Fibroblast of mammary gland (primary cell): Measurements from ENCODE around the gene GRIP1.

Experiments used
- DNase-seq: peaks from one replicate; pipeline ENCODE4 v3.0.0-alpha.2; 2010; ENCODE audit warnings: low read depth
- H3K4me3 ChIP-seq: 2 replicates; pipeline ENCODE4 v1.5.1; 2011; ENCODE audit warnings: low read depth, mild to moderate bottlenecking, low read length, moderate library complexity; ENCODE audit not compliant: control insufficient read depth
- TF ChIP-seq, protein P1 (sequence below): conservative IDR thresholded peaks from 2 replicates; pipeline ENCODE4 v1.5.1; 2011; ENCODE audit warnings: low read depth, low read length, inconsistent platforms; ENCODE audit not compliant: control insufficient read depth, insufficient read depth

Gene GRIP1

DNA sequence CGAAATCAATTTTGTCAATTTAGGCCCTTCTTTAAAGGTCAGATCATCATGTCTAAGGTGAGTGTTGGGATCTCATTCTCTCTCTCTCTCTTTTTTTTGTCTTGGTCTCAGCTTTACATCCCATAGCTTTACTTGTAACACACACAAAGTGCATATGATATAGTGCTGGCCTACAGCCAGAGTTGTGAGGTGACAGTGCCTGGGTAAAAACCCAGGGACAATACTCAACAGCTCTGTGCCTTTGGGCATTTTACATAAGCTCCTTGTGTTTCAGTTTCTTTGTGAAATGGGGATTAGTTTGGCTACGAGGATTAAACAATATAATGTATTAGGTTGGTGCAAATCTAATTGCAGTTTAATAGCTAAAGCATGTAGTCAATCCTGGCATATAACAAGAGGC, 40.2 kb downstream of the GRIP1 start:
- no peak for DNase-seq
- TF ChIP-seq, protein P1, sequence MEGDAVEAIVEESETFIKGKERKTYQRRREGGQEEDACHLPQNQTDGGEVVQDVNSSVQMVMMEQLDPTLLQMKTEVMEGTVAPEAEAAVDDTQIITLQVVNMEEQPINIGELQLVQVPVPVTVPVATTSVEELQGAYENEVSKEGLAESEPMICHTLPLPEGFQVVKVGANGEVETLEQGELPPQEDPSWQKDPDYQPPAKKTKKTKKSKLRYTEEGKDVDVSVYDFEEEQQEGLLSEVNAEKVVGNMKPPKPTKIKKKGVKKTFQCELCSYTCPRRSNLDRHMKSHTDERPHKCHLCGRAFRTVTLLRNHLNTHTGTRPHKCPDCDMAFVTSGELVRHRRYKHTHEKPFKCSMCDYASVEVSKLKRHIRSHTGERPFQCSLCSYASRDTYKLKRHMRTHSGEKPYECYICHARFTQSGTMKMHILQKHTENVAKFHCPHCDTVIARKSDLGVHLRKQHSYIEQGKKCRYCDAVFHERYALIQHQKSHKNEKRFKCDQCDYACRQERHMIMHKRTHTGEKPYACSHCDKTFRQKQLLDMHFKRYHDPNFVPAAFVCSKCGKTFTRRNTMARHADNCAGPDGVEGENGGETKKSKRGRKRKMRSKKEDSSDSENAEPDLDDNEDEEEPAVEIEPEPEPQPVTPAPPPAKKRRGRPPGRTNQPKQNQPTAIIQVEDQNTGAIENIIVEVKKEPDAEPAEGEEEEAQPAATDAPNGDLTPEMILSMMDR: no peak
- no peak overlapping the region for H3K4me3 ChIP-seq

DNA sequence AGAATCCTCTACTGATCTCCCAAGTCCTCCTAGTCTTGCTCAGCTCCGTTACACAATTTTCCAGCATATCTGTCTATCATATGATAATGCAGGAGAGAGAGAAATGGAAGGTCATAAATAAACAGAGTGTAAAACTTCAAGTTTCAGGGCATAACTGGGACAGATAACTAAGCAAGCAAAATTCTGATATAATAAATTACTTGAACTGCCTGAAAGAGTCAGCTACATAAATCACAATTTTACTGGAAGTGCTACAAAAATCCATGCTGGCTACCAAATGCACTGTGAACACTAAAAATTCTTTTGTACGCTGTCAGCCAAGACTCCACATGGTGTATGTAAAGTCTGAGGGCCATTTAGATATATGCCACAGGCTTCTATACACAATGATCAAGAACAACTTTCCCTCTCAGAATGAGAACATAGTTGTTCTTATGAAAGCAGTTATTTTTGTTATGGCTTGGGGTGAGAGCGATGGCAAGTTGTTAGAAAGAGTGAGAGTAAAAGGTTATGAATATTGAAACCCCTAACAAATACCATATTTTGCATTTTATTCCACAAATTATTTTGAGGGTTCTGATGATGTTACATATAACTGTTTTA, 41.1 kb downstream of the GRIP1 start:
- TF ChIP-seq, protein P1: no peak
- H3K4me3 ChIP-seq: no peak overlapping the region
- DNase-seq: no peak

DNA sequence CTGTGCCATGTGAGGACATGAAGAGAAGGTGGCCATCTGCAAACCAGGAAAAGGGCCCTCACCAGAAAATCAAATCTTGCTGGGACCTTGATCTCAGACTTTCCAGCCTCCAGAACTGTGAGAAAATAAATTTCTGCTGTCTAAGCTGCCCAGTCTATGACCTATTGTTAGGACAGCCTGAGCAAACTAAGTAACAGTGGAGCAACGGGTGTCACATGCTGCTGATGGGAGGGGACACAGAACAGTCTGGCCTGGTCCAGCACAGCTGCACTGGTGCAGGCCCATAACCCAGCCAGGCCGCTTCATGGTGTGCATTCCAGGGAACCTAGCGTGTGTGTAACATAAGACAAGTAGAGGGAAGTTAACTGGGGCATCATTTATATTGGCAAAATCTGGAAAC, 42.1 kb downstream of the GRIP1 start:
- TF ChIP-seq, protein P1: no peak
- DNase-seq: no peak
- H3K4me3 ChIP-seq: no peak overlapping the region

DNA sequence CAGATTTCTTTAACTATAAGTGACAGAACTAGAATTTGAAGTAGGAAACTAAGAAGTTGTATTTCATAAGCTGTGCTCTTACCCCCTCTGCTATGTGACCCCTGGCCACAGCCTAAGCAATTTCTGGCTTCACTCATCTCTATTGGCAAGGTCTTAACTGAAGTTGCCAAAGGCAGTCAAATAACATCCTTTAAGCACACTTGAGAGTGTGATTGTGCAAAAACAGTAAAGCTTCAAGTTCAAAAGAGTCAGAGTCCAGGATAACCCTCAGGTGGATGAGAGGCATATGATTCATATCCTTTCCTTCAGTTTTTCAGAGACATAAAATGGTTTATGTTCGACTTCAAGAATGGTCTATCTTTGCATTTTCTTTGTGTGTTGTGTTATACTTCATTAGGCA, 45.2 kb downstream of the GRIP1 start:
- DNase-seq: peak; percentile 38
- TF ChIP-seq, protein P1: no peak
- H3K4me3 ChIP-seq: no peak overlapping the region

DNA sequence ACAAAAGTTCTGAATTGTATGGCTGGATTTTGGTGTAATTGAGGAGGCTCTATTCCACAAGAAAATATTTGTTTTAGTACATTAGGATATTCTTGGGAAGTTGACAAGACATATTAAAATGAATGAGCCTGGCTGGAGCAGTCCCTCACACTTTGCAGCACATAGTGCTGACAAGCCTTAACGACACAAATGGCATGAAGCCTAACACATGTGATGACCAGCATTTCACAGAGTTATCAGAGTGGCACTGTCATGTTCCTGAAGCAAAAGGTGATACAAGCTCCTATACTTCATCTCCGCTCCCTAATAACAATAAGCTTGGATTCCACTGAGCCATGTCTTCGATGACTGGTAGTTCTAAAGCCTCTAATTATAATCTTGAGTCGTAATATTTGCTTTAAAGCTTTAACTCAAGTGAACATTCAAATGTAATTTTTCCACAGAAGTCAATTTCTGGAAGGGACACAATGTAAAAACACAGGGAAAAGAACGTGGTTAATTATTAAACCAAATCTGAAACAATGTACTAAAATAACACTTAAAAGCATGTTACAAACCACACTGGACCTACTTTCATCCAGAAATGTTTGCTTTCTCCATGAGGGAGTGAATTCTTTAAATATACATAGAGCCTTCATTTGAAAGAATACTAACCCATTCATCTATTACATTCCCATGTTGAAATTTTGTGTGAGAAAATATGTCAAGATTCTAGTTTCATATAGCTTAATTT, 49.6 kb downstream of the GRIP1 start:
- H3K4me3 ChIP-seq: no peak overlapping the region
- TF ChIP-seq, protein P1: no peak
- no peak for DNase-seq

DNA sequence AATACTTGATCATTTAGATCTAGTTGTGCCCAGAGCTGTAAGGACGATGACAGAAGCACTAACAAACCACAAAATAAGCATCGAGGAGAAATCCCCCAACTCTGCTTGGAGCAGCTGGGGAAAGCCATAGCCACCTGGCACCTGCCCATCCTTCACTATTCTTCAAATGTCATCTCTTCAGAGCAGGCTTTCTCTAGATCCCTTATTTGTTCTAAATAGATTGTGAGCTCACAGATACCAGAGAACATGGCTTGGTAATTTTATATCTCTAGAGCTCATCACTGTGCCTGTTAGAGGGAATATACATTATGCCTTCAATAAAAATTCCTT, 50.9 kb downstream of the GRIP1 start:
- no peak overlapping the region for H3K4me3 ChIP-seq
- TF ChIP-seq, protein P1: no peak
- DNase-seq: no peak
